Activated T-cell treated with anti-CD3 and anti-CD28 coated beads for 4 hours (primary cell): ENCODE data around the gene DPEP1.
A peak's percentile ranks its signal among the peaks of the same experiment; 100 is the strongest.
"Not testable (repeated sequence)": the region's sequence is repeated elsewhere in the genome, so short reads cannot be mapped to it uniquely, and the experiment has no call there.

Experiments used
- DNase-seq: peaks from one replicate; pipeline ENCODE4 v3.0.0-alpha.2; 2020

DPEP1 gene

DNA sequence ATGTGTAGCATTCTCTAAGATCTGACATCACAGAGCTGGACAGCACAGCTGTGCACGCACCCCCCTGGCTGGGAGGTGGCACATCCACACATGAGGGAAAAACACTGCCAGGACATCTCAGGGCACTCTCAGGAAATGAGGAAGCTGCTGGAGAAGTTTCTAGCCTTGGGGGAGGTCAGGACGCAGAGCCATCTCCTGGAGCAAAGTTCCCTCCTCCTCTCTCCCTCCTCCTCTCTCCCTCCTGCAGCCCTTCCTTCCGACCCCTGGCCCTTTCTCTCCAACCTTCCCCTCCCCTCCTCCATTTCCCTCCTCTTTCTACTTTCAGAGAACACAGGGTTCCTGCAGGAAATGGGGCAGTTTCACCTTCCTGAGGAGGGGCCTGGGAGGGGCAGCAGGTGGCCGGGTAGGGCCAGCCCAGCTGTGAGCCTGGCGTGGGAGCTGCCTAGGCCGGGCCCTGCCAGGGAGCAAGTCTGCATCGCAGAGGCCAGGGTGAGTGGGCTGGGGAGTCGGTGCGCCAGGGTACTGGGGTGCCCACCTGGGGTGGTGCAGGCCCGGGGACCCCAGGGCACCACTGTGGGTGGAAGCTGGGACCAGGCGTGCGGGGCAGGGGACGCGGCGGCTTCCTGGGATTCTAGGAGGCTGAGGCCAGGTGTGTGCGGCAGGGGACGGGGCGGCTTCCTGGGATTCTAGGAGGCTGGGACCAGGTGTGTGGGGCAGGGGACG is at the start of gene DPEP1:
Gene DPEP1, plus strand, starts transcription at position 412 of the 723 bp plus-strand sequence. CDS start 16,769 bp downstream, outside the sequence.
- DNase-seq = no peak

GRCh38 chr16:89564476-89565255 is 48.8 kb upstream of the DPEP1 start:
- no peak for DNase-seq

- DNase-seq = no peak
Measured at GRCh38 chr16:89565256-89565505, 48.3 kb upstream of the DPEP1 start.

- DNase-seq = peak; percentile 26
Measured at GRCh38 chr16:89565506-89566372, 47.7 kb upstream of the DPEP1 start.

DNA sequence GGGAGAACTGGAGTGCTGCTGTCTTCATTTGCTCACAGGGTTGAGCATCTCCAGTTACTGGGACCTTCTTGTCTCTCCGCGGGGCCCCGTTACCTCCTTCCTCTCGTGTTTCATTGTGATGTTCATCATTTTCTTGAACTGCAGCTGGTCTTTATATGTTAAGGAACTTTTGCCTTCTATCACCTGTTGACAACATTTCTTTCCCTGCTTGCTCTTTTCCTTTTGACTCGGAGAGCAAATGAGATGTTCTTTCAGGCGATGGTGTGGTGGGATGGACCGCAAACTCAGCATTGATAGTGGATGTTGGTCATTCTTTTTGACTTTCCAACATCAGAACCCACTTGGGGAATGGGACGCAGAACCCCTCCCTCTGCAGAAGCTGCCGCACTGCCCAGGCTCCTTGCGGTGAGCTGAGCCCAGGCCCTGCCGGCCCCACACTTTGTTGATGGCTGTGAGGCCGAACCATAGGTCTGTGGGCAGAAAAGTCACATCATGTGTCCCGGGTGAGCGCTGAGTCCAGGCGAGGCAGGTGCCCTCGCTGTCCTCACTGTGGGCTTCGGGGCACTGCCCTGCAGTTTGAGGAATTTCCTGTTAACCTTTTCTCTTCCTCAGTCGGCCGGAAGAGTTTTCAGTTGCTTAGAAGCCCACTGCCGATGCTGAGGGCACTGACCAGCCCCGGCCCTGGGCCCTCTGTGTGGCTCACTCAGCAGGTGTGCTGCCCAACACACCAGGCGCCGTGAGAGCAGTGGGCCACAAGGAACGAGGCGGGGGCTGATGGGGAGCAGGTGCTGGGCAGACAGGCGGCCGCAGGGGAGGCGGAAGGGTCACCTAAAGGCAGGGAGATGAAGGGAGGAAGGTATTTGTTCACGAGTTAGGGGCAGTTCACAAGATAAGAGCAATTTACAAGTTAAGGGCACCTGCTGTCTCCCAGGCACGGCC is 45.5 kb upstream of the DPEP1 start:
- DNase-seq = no peak

- no peak for DNase-seq
Measured at GRCh38 chr16:89569506-89570341, 43.7 kb upstream of the DPEP1 start.

- DNase-seq = no peak
Measured at GRCh38 chr16:89570342-89570923, 43.0 kb upstream of the DPEP1 start.

DNA sequence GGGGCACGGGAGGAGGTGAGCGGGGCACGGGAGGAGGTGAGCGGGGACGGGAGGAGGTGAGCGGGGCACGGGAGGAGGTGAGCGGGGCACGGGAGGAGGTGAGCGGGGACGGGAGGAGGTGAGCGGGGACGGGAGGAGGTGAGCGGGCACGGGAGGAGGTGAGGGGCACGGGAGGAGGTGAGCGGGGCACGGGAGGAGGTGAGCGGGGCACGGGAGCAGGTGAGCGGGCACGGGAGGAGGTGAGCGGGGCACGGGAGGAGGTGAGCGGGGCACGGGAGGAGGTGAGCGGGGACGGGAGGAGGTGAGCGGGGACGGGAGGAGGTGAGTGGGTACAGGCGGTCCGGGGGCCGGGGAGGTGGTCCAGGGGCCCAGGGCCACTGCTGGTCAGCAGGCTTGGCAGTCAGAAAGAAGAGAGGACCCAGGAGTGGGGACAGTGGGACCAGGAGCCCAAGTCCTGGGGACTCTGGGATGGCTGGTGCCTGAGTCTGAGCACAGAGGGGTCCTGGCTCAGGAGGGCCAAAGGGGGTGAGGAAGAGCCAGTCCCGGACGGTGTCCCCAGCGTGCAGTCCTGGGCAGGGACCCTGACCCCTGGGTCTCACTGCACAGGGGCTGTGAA is 42.4 kb upstream of the DPEP1 start:
- DNase-seq = not testable (repeated sequence)

DNA sequence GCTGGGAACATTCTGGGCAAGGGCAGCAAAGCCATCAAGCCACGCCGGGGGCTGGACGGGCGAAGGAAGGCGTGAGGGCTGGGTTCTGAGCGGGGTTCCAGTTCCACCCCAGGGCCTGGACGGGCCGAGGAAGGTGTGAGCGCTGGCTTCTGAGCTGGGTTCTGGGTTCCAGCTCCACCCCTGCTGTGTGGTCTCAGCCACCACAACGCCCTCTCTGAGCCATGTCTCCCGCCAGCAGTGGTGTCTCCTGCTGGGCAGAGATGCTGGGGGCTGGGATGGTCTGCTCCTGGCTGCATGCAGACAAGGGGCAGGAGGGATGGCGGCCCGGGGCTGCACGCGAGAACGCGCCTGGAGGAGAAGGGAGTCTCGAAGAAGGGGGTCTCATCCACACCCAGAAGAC is 41.8 kb upstream of the DPEP1 start:
- DNase-seq = no peak

GRCh38 chr16:89572073-89572484 is 41.4 kb upstream of the DPEP1 start:
- DNase-seq = no peak

GRCh38 chr16:89572485-89573205 is 40.8 kb upstream of the DPEP1 start:
- DNase-seq = no peak

GRCh38 chr16:89573826-89574680 is 39.4 kb upstream of the DPEP1 start:
- no peak for DNase-seq

DNA sequence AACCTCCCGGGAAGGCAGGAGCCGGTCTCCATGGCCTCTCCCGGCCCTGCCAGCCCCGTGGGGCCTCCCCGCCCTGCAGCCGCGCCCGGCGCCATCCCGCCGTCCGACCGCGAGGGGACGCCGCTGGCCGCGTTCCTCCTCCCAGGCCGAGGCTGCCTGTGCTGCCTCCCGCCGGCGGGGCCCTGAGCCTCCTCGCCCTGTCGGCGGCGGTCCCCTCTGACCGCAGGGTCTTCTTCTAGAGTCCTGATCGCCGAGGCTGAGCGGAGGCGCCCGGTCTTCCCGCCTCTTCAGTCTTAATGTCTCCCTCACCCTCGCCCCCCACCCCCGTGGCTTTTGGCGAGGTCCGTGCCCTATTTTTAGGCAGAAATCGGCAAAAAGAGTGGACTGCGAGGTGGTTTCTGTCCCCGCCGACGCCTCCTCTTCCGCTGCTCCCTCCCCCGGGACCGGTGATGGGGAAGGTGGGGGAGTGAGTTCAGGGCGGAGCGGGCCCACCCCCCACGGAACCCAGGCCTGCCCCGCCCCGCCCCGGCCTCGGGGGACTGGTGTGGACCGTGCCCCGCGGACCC is 38.7 kb upstream of the DPEP1 start:
- no peak for DNase-seq

- no peak for DNase-seq
Measured at GRCh38 chr16:89575247-89576152, 37.9 kb upstream of the DPEP1 start, which contains the start of gene CPNE7. Gene CPNE7, plus strand, starts transcription at chr16:89575758. Its CDS starts 140 bp downstream, at chr16:89575898.

DNA sequence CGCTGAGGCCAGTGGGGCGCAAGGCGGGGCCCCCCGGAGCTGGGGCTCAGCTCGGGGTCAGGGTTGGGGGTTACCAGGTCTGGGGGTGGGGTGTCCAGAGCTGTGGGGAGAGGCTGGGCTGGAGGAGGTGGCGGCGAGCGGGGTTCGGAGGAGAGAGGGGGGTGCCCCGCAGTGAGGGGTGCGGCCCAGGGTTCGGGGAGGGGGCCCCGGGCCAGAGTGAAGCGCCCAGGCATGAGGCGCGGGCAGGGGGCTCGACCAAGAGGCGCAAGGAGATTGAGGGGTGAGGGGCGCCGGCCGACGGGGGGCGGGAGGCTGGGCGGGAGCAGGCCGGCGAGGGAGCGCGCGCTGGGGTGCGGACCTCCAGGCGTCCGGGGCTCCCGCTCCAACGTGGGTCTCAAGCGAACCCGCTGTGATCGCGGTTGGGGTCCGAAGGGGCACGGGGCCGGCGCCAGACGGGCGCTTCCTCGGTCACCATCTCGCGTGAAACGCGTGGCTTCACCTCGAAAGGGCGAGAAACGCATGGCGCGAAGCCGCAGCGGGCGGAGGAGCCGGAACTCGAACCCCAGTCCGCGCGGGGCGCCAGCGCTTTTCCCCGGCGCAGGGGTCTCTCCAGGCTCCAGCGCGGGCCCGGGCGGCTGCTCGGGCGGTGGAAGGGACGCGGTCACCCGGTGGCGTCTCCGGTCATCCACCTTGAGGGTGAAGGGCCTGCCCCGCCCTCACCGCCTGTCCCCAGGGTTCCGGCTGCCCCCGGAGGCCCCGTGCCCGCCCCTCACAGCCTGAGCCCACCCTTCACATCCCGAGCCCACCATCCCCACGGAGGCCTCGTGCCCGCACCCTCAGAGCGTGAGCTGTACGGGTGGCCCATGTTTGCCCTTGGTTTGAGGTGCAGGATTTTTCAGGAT is 37.0 kb upstream of the DPEP1 start:
- no peak for DNase-seq

DNA sequence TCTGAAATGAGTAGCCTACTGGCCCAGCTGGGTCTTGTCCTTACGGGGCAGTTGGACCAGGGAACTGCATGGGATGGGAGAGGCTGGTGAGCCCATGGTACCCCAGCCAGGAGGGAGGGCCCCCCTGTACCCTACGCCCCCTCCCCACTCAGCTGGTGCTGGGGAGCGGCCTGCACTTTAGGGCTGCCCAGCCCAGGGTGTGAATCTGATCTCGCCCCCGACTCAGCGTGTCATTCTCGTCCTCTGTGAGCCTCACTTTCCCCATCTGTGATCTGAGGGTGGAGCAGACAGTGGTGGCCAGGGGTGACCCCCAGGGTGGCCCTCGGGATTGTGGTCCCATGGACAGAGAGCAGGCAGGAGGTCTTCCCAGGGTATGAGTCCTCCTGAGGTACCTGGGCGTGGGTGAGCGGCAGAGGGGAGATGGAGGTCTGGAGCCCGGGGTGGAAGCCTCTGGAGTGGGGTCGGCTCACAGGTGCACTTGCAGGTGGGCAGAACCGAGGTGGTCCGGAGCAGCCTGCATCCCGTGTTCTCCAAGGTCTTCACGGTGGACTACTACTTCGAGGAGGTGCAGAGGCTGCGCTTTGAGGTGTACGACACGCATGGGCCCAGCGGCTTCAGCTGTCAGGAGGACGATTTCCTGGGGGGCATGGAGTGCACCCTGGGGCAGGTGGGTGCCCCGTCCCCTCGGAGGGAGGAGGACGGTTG is 36.2 kb upstream of the DPEP1 start:
- no peak for DNase-seq
